Activated CD4-positive, CD25-positive, alpha-beta regulatory T cell (primary cell): Measurements from ENCODE around the gene AGBL4.

Experiments
- DNase-seq, 4 experiments: peaks; one replicate each; lab custom pipeline; 2025; lab: John Stamatoyannopoulos, UW

The AGBL4 gene

GRCh38 chr1:48761986-48762385 lies 1261.8 kb downstream of the AGBL4 start:
- DNase-seq: no peak

GRCh38 chr1:48761411-48761810 lies 1262.3 kb downstream of the AGBL4 start:
- DNase-seq: no peak

GRCh38 chr1:48760857-48761256 lies 1262.9 kb downstream of the AGBL4 start:
- DNase-seq: no peak

GRCh38 chr1:48758976-48759375 lies 1264.8 kb downstream of the AGBL4 start:
- DNase-seq: no peak

GRCh38 chr1:48757363-48757762 lies 1266.4 kb downstream of the AGBL4 start:
- DNase-seq: no peak

GRCh38 chr1:48756683-48757316 lies 1267.0 kb downstream of the AGBL4 start:
- no peak for DNase-seq

- no peak for DNase-seq
Measured at GRCh38 chr1:48753293-48753692, 1270.5 kb downstream of the AGBL4 start.

- no peak for DNase-seq
Measured at GRCh38 chr1:48750109-48750508, 1273.6 kb downstream of the AGBL4 start.

- no peak for DNase-seq
Measured at GRCh38 chr1:48749068-48749467, 1274.7 kb downstream of the AGBL4 start.

- no peak for DNase-seq
Measured at GRCh38 chr1:48746906-48747305, 1276.8 kb downstream of the AGBL4 start.

- no peak for DNase-seq
Measured at GRCh38 chr1:48744032-48744431, 1279.7 kb downstream of the AGBL4 start.

- DNase-seq: no peak
Measured at GRCh38 chr1:48743480-48743879, 1280.3 kb downstream of the AGBL4 start.

- no peak for DNase-seq
Measured at GRCh38 chr1:48741380-48741779, 1282.4 kb downstream of the AGBL4 start.

- no peak for DNase-seq
Measured at GRCh38 chr1:48740621-48741020, 1283.1 kb downstream of the AGBL4 start.

GRCh38 chr1:48739091-48739490 lies 1284.7 kb downstream of the AGBL4 start:
- no peak for DNase-seq

- no peak for DNase-seq
Measured at GRCh38 chr1:48738356-48738755, 1285.4 kb downstream of the AGBL4 start.

- DNase-seq: no peak
Measured at GRCh38 chr1:48735796-48736195, 1288.0 kb downstream of the AGBL4 start.

GRCh38 chr1:48730164-48730910 lies 1293.4 kb downstream of the AGBL4 start:
- DNase-seq: no peak

- no peak for DNase-seq
Measured at GRCh38 chr1:48728584-48728983, 1295.2 kb downstream of the AGBL4 start.

- DNase-seq: no peak
Measured at GRCh38 chr1:48726557-48727215, 1297.1 kb downstream of the AGBL4 start.

- no peak for DNase-seq
Measured at GRCh38 chr1:48726139-48726538, 1297.6 kb downstream of the AGBL4 start.

GRCh38 chr1:48725341-48726046 lies 1298.3 kb downstream of the AGBL4 start:
- DNase-seq: no peak

GRCh38 chr1:48720929-48721328 lies 1302.8 kb downstream of the AGBL4 start:
- DNase-seq: no peak
